ENCODE results near the gene FPGT.

FPGT gene

GRCh38 chr1:74246315-74246714 is 48.3 kb downstream of the FPGT start:
- no peak for TF ChIP-seq REST (IDR thresholded peaks at IDR 0.05; ENCODE audit: insufficient read depth in 1 of 2, low read depth in 2 of 2, low read length in 2 of 2)
- TF ChIP-seq TAF1 (IDR thresholded peaks at IDR 0.05; ENCODE audit: borderline replicate concordance, insufficient read depth, low read length): no peak
- TF ChIP-seq POLR2AphosphoS5 (IDR thresholded peaks at IDR 0.05; ENCODE audit: low read depth, low read length): no peak
- TF ChIP-seq SIN3A (IDR thresholded peaks at IDR 0.05; ENCODE audit: borderline replicate concordance, insufficient read depth, low read length): no peak
- no peak for TF ChIP-seq FOXP2 (optimal IDR thresholded peaks at IDR 0.05; ENCODE audit: borderline replicate concordance, extremely low read depth, extremely low read length, insufficient read depth)

DNA sequence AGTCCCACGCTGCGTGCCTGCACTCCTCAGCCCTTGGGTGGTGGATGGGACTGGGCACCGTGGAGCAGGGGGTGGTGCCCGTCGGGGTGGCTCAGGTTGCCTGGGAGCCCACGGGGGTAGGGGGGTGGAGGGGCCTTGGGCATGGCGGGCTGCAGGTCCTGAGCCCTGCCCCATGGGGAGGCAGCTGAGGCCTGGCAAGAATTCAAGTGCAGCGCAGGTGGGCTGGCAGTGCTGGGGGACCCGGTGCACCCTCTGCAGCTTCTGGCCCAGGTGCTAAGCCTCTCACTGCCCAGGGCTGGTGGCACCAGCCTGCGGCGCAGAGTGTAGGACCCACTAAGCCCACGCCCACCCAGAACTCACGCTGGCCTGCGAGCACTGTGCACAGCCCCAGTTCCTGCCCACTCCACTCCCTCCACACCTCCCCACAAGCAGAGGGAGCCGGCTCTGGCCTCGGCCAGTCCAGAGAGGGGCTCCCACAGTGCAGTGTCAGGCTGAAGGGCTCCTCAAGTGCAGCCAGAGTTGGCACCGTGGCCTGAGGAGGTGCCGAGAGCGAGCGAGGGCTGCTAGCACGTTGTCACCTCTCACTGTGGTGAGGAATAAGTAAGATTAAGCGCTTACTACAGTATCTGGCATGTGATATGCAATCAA is 50.0 kb downstream of the FPGT start:
- no peak for TF ChIP-seq POLR2AphosphoS5 (IDR thresholded peaks at IDR 0.05; ENCODE audit: low read depth, low read length)
- TF ChIP-seq FOXP2 (optimal IDR thresholded peaks at IDR 0.05; ENCODE audit: borderline replicate concordance, extremely low read depth, extremely low read length, insufficient read depth): no peak
- no peak for TF ChIP-seq TAF1 (IDR thresholded peaks at IDR 0.05; ENCODE audit: borderline replicate concordance, insufficient read depth, low read length)
- no peak for TF ChIP-seq REST (IDR thresholded peaks at IDR 0.05; ENCODE audit: insufficient read depth in 1 of 2, low read depth in 2 of 2, low read length in 2 of 2)
- no peak for TF ChIP-seq SIN3A (IDR thresholded peaks at IDR 0.05; ENCODE audit: borderline replicate concordance, insufficient read depth, low read length)
